NCI-H187 (cell line): Measurements from ENCODE around the gene PTGER2.

Experiments
- DNase-seq, 2 experiments: peaks; one replicate each; lab custom pipeline; 2025; lab: John Stamatoyannopoulos, UW

The PTGER2 gene, protein sequence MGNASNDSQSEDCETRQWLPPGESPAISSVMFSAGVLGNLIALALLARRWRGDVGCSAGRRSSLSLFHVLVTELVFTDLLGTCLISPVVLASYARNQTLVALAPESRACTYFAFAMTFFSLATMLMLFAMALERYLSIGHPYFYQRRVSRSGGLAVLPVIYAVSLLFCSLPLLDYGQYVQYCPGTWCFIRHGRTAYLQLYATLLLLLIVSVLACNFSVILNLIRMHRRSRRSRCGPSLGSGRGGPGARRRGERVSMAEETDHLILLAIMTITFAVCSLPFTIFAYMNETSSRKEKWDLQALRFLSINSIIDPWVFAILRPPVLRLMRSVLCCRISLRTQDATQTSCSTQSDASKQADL

GRCh38 chr14:52313903-52314594 lies at the start of gene PTGER2:
PTGER2 (plus strand) TSS chr14:52314312; CDS start chr14:52314549, 237 bp downstream.
- DNase-seq = no peak

DNA sequence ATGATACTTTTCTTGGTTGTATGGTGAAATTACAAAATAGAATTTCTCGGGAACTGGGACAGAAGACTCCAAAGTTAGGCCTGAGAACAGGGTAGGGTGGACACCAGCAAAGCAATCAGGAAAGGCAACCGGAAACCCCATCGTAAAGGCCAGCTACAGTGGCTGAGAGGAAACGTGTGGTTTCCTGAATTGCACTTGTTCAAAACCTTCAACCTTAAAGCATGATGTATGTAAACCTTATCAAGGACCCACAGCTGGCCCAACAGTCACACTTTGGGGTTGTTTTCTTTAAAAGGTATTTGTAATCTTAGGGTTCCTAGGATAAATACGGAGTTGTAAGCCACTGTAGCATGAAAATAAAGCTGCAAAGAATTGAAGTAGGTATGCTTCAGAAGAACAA lies 48.9 kb upstream of the PTGER2 start:
- no peak for DNase-seq

GRCh38 chr14:52266179-52266578 lies 47.9 kb upstream of the PTGER2 start:
- DNase-seq = no peak

GRCh38 chr14:52266782-52267181 lies 47.3 kb upstream of the PTGER2 start:
- DNase-seq = no peak

- no peak for DNase-seq
These were observed 46.4 kb upstream of the PTGER2 start, which contains the start of gene PTGDR for GRCh38 chr14:52267501-52268278. PTGDR (plus strand) TSS chr14:52267698; CDS start chr14:52267815, 117 bp downstream.

GRCh38 chr14:52268279-52269061 lies 45.6 kb upstream of the PTGER2 start:
- no peak for DNase-seq

GRCh38 chr14:52269100-52269499 lies 45.0 kb upstream of the PTGER2 start:
- DNase-seq = no peak

GRCh38 chr14:52269982-52270381 lies 44.1 kb upstream of the PTGER2 start:
- DNase-seq = no peak

GRCh38 chr14:52271538-52271937 lies 42.6 kb upstream of the PTGER2 start:
- no peak for DNase-seq

DNA sequence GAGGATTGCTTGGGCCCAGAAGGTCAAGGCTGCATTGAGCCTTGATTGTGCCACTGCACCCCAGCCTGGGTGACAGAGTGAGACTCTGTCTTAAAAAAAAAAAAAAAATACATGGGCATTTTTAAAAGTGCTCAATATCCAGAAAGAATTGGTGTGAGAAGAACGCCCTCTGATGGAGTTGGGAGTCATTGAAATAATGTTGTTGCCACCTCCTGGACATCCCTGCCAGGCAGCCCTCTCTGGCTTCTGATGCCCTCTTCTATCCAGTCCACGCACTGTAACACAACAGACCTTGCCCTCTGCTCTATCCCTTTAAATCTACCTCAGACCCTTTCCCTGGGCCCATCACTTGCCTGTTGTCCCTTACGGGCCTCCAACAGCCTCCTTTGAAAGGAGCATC lies 41.7 kb upstream of the PTGER2 start:
- no peak for DNase-seq

- DNase-seq = no peak
These were observed 38.7 kb upstream of the PTGER2 start for GRCh38 chr14:52275372-52275771.

DNA sequence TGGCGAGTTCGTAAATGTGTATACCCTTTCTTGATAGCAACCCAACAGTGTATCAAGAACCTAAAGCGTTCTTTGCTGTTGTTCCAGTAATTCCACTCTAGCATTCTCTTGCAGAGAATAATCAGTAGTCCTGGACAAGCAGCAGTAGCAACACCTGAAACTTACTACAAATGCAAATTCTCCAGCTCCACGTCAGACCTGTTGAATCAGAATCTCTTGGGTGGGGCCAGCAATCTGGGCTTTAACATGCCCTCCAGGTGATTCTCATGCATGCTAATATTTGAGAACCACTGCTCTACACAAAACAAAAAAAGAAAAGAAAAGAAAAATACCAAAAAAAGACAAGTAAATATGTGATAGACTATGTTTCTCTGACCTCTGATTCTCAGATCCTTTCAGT lies 36.6 kb upstream of the PTGER2 start:
- no peak for DNase-seq

DNA sequence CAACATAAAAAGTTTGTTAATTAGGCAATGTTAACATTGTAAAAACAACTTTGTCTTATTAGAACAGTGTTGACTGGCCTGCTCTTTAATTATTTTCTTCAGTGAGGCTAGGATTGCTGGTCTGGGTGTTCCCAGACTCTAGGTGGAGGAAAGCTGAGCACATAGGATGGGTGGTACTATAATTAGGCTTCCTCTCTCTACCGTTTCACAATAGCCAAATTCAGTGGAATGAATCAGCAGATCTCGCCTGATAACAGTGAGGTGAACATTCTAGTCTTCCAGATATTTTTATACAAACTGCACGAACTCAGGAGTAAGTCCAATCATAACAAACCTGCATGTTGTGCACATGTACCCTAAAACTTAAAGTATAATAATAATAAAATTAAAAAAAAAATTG lies 34.7 kb upstream of the PTGER2 start:
- no peak for DNase-seq

- no peak for DNase-seq
These were observed 31.0 kb upstream of the PTGER2 start for GRCh38 chr14:52283099-52283498.

GRCh38 chr14:52286661-52287649 lies 27.2 kb upstream of the PTGER2 start:
- no peak for DNase-seq

- no peak for DNase-seq
These were observed 17.7 kb upstream of the PTGER2 start for GRCh38 chr14:52296378-52296777.

GRCh38 chr14:52298795-52299194 lies 15.3 kb upstream of the PTGER2 start:
- DNase-seq = no peak

DNA sequence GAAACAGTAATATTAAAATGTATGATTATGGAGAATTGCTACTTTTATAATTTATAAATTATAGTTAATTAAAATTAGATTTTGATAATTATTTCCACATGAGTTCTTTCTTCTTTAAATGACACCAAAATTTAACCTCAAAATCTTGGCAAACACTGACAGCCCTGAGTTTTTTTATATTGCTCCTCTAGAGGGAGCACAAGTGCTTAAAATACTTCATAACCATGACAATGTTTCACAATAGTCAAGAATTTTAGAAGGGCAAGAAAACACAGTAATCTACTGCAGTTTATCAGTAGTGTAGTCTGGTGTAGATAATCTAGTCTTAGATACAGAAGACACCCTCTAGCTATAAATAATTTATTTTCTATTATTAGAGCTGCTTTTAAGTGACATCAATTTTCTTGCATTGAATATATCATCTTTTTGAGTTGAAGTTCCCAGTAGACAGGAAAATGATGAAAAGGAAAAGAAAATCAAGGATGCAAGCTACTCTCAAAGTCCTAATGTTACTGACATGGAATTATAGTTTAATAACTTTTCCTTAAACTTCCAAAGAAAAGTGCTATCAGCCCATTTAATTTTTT lies 14.3 kb upstream of the PTGER2 start:
- no peak for DNase-seq

GRCh38 chr14:52303236-52303635 lies 10.9 kb upstream of the PTGER2 start:
- DNase-seq = no peak

GRCh38 chr14:52304248-52304904 lies 9.7 kb upstream of the PTGER2 start:
- DNase-seq = no peak
